Caco-2 (cell line): ENCODE results near the gene NBAS. TPM values are rescaled to one million over a fixed set of nuclear protein-coding genes. Genes with fewer than 3 reads are reported as not detected.

Source experiments
- BruUV-seq: library from RNA; stranded (reverse); fragments of 400-500 nt; replicated peaks from 2 replicates; lab custom pipeline; 2021; lab: Mats Ljungman, UMichigan
- CTCF ChIA-PET: fragments of 300-600 bp; sonication (Branson Sonifier 250); formaldehyde crosslinking; loops from one replicate; lab custom pipeline; 2022; ENCODE audit warnings: antibody characterized with exemption; lab: Charles Lee
- POLR2A ChIA-PET: fragments of 300-600 bp; sonication (Branson Sonifier 250); formaldehyde crosslinking; loops from one replicate; lab custom pipeline; 2022; ENCODE audit warnings: antibody characterized with exemption; lab: Charles Lee
- DNase-seq, 2 experiments: peaks; one replicate each; pipeline versions ENCODE4 v3.0.0 to v3.0.0-alpha.2; 2020 to 2022
- H3K27me3 ChIP-seq: replicated peaks from 2 replicates; pipeline ENCODE4 v1.6.0; 2011; ENCODE audit warnings: low read length; ENCODE audit not compliant: control insufficient read depth, insufficient read depth
- H3K36me3 ChIP-seq: 2 replicates; pipeline ENCODE4 v1.5.1; 2011; ENCODE audit warnings: low read length; ENCODE audit not compliant: control insufficient read depth, insufficient read depth
- H3K4me1 ChIP-seq: fragments of 250-450 bp; sonication (Bioruptor Pico); 2 replicates; pipeline ENCODE4 v1.5.1; 2020; ENCODE audit warnings: mild to moderate bottlenecking
- H3K4me3 ChIP-seq: 2 replicates; pipeline ENCODE4 v1.5.1; 2011; ENCODE audit warnings: low read depth, mild to moderate bottlenecking, control low read depth, low read length
- H3K9me3 ChIP-seq: fragments of 250-450 bp; sonication (Bioruptor Pico); 2 replicates; pipeline ENCODE4 v1.5.1; 2020; ENCODE audit warnings: mild to moderate bottlenecking, moderate library complexity
- H3K27ac Mint-ChIP-seq: one replicate; pipeline ENCODE4 v1.8.0; 2022; ENCODE audit warnings: mixed read lengths; ENCODE audit not compliant: unreplicated experiment
- H3K27me3 Mint-ChIP-seq: one replicate; pipeline ENCODE4 v1.8.0; 2022; ENCODE audit warnings: mixed read lengths; ENCODE audit not compliant: insufficient read depth, unreplicated experiment
- H3K36me3 Mint-ChIP-seq: one replicate; pipeline ENCODE4 v1.8.0; 2022; ENCODE audit warnings: mild to moderate bottlenecking, mixed read lengths; ENCODE audit not compliant: insufficient read depth, unreplicated experiment
- H3K4me1 Mint-ChIP-seq: one replicate; pipeline ENCODE4 v1.8.0; 2022; ENCODE audit warnings: low read depth, mixed read lengths; ENCODE audit not compliant: unreplicated experiment
- H3K4me3 Mint-ChIP-seq: one replicate; pipeline ENCODE4 v1.8.0; 2022; ENCODE audit warnings: mild to moderate bottlenecking, moderate library complexity, mixed read lengths; ENCODE audit not compliant: unreplicated experiment
- H3K9me3 Mint-ChIP-seq: one replicate; pipeline ENCODE4 v1.8.0; 2022; ENCODE audit warnings: mixed read lengths; ENCODE audit not compliant: unreplicated experiment
- CTCF ChIP-seq, 2 experiments: fragments of 200-600 bp in 1 of 2; IDR thresholded peaks; 1 replicate in 1 of 2; 2 replicates in 1 of 2; pipeline versions ENCODE4 v1.5.1 to v1.8.0; 2011 to 2022; ENCODE audit warnings: antibody characterized with exemption in 1 of 2, control low read depth in 1 of 2, inconsistent platforms in 1 of 2, low read depth in 1 of 2, low read length in 1 of 2, mild to moderate bottlenecking in 1 of 2, moderate library complexity in 1 of 2; ENCODE audit not compliant: insufficient read depth in 1 of 2, severe bottlenecking in 1 of 2, unreplicated experiment in 1 of 2
- intact Hi-C: fragments of 100-400 bp; cut with micrococcal nuclease; formaldehyde crosslinking; loops from one replicate; pipeline ENCODE4 v1.10.0; 2022; ENCODE audit not compliant: unreplicated experiment
- total RNA-seq: library from RNA; stranded (reverse); gene quantifications from 2 replicates; pipeline ENCODE4 v1.2.3, GENCODE V29; 2022

NBAS gene
- total RNA-seq, 1 experiment from 2014 or later: 31.1 TPM

GRCh38 chr2:15367715-15368114 lies 193.4 kb downstream of the NBAS start:
- no peaks in the 10 kb centered on the region for H3K4me1 ChIP-seq
- H3K36me3 Mint-ChIP-seq: peaks cover 7% of the 10 kb centered on the region
- no peaks in the 10 kb centered on the region for H3K9me3 Mint-ChIP-seq
- H3K4me3 Mint-ChIP-seq: no peak overlapping the region
- ChIA-PET POLR2A (no interaction called here), CTCF (no interaction called here)
- intact Hi-C loops: no loop called here
- no peak overlapping the region for H3K4me3 ChIP-seq
- TF ChIP-seq CTCF (IDR thresholded peaks at IDR 0.05; ENCODE audit: insufficient read depth in 1 of 2, low read depth in 1 of 2, low read length in 1 of 2, severe bottlenecking in 1 of 2, unreplicated experiment in 1 of 2): no peak
- H3K9me3 ChIP-seq: no peaks in the 10 kb centered on the region
- no peak for DNase-seq
- H3K27me3 Mint-ChIP-seq: no peaks in the 10 kb centered on the region
- H3K36me3 ChIP-seq: no peaks in the 10 kb centered on the region
- no peaks in the 10 kb centered on the region for H3K4me1 Mint-ChIP-seq
- H3K27me3 ChIP-seq: no peaks in the 10 kb centered on the region
- no peak overlapping the region for H3K27ac Mint-ChIP-seq
- BruUV-seq: no TSS peak

- BruUV-seq: no TSS peak
- no peak overlapping the region for H3K4me3 Mint-ChIP-seq
- H3K36me3 ChIP-seq: no peaks in the 10 kb centered on the region
- DNase-seq: no peak
- H3K27me3 Mint-ChIP-seq: no peaks in the 10 kb centered on the region
- no peaks in the 10 kb centered on the region for H3K4me1 Mint-ChIP-seq
- no peaks in the 10 kb centered on the region for H3K4me1 ChIP-seq
- H3K9me3 Mint-ChIP-seq: no peaks in the 10 kb centered on the region
- ChIA-PET CTCF (no interaction called here), POLR2A (no interaction called here)
- no peak for TF ChIP-seq CTCF (IDR thresholded peaks at IDR 0.05; ENCODE audit: insufficient read depth in 1 of 2, low read depth in 1 of 2, low read length in 1 of 2, severe bottlenecking in 1 of 2, unreplicated experiment in 1 of 2)
- H3K27me3 ChIP-seq: no peaks in the 10 kb centered on the region
- H3K4me3 ChIP-seq: no peak overlapping the region
- intact Hi-C loops: no loop called here
- H3K27ac Mint-ChIP-seq: no peak overlapping the region
- peaks cover 7% of the 10 kb centered on the region for H3K36me3 Mint-ChIP-seq
- H3K9me3 ChIP-seq: no peaks in the 10 kb centered on the region
Observed at GRCh38 chr2:15367205-15367604, 193.9 kb downstream of the NBAS start.

- no peaks in the 10 kb centered on the region for H3K9me3 Mint-ChIP-seq
- H3K4me1 Mint-ChIP-seq: no peaks in the 10 kb centered on the region
- CTCF ChIA-PET: no interaction called here
Observed at GRCh38 chr2:15365411-15365810, 195.7 kb downstream of the NBAS start.

More at GRCh38 chr2:15365411-15365810, 195.7 kb downstream of the NBAS start:
- peaks cover 15% of the 10 kb centered on the region for H3K36me3 Mint-ChIP-seq
- H3K4me3 Mint-ChIP-seq: no peak overlapping the region
- no peaks in the 10 kb centered on the region for H3K27me3 Mint-ChIP-seq
- no peaks in the 10 kb centered on the region for H3K9me3 ChIP-seq
- H3K27me3 ChIP-seq: no peaks in the 10 kb centered on the region
- POLR2A ChIA-PET: no interaction called here
- BruUV-seq: no TSS peak
- H3K27ac Mint-ChIP-seq: no peak overlapping the region
- H3K4me1 ChIP-seq: no peaks in the 10 kb centered on the region
- H3K4me3 ChIP-seq: no peak overlapping the region
- TF ChIP-seq CTCF (IDR thresholded peaks at IDR 0.05; ENCODE audit: insufficient read depth in 1 of 2, low read depth in 1 of 2, low read length in 1 of 2, severe bottlenecking in 1 of 2, unreplicated experiment in 1 of 2): no peak
- intact Hi-C loops: no loop called here
- DNase-seq: no peak
- no peaks in the 10 kb centered on the region for H3K36me3 ChIP-seq
